Kidney (tissue), 14 donors: ENCODE results near the gene CDK6. TPM values are rescaled to one million over a fixed set of nuclear protein-coding genes. Genes with fewer than 3 reads are reported as not detected.

Source experiments
- DNase-seq, 5 donors: peaks; one replicate each; pipeline ENCODE4 v3.0.0-alpha.2; 2013 to 2020
- FAIRE-seq: peaks from 2 replicates; lab custom pipeline; 2012; peaks lifted over from hg19 to GRCh38; lab: Jason Lieb, UNC
- H3K27ac ChIP-seq, 2 donors: one replicate each; pipeline ENCODE4 v1.7.0; 2013; ENCODE audit warnings: low read depth in 2 of 2, low read length in 2 of 2, inconsistent platforms in 1 of 2
- H3K27me3 ChIP-seq: one replicate; pipeline ENCODE4 v1.7.1; 2013; ENCODE audit warnings: low read length, inconsistent platforms; ENCODE audit not compliant: control insufficient read depth, insufficient read depth
- H3K36me3 ChIP-seq, 3 donors: one replicate each; pipeline versions ENCODE4 v1.7.0 to v1.7.1; 2013; ENCODE audit warnings: low read length in 3 of 3, control low read depth in 1 of 3, inconsistent platforms in 1 of 3; ENCODE audit not compliant: insufficient read depth in 3 of 3, control insufficient read depth in 2 of 3
- H3K4me1 ChIP-seq, 3 donors: one replicate each; pipeline versions ENCODE4 v1.7.0 to v1.7.1; 2013; ENCODE audit warnings: low read length in 3 of 3, inconsistent platforms in 1 of 3, low read depth in 1 of 3; ENCODE audit not compliant: control insufficient read depth in 2 of 3, insufficient read depth in 2 of 3
- H3K4me3 ChIP-seq, 3 donors: one replicate each; pipeline versions ENCODE4 v1.7.0 to v1.8.1; 2013; ENCODE audit warnings: low read length in 3 of 3, control low read depth in 1 of 3, inconsistent platforms in 1 of 3
- H3K9ac ChIP-seq, 3 donors: one replicate each; pipeline versions ENCODE4 v1.7.0 to v1.7.1; 2013; ENCODE audit warnings: low read length in 3 of 3, control low read depth in 1 of 3, inconsistent platforms in 1 of 3
- H3K9me3 ChIP-seq, 3 donors: one replicate each; pipeline versions ENCODE4 v1.7.0 to v1.7.1; 2013; ENCODE audit warnings: low read length in 3 of 3, control low read depth in 1 of 3, inconsistent platforms in 1 of 3; ENCODE audit not compliant: control insufficient read depth in 2 of 3, insufficient read depth in 1 of 3
- intact Hi-C: fragments of 100-400 bp; cut with DNase I; formaldehyde crosslinking; loops from one replicate; pipeline ENCODE4 v1.11.1; 2022
- polyA plus RNA-seq: library from polyadenylated mRNA; stranded (reverse); fragments of 350-450 nt; fragmentation: Illumina TruSeq; extraction: RNeasy Lipid Tissue Mini Kit (QIAGEN cat#74804); gene quantifications from one replicate; pipeline ENCODE4 v1.2.3, GENCODE V29; 2014; ENCODE audit warnings: low read depth, low replicate concordance; ENCODE audit not compliant: insufficient read depth
- total RNA-seq: library from RNA; stranded (reverse); fragmentation: NEBNext Ultra II Directional; extraction: Animal tissue kit (Norgen Biotek cat#: 25700); gene quantifications from one replicate; pipeline ENCODE4 v1.2.1, GENCODE V29; 2021
- TF ChIP-seq, protein P1 (sequence below): IDR thresholded peaks from 3 replicates; pipeline ENCODE4 v1.5.1; 2012; ENCODE audit warnings: mild to moderate bottlenecking, moderate library complexity, borderline replicate concordance; ENCODE audit not compliant: insufficient read depth; ENCODE audit errors: extremely low read depth
- donor health status: control.
- donor health status: control.
- donor health status: control.
- donor health status: control.
- donor health status: control.
- donor health status: DM: yes; HTN: yes; CAD: no.
- donor health status: Normal renal cell carcinoma (clear cell type).

Gene CDK6
- total and polyA plus RNA-seq, 2 donors from 2014 or later, result 3.6 to 20.8 TPM

DNA sequence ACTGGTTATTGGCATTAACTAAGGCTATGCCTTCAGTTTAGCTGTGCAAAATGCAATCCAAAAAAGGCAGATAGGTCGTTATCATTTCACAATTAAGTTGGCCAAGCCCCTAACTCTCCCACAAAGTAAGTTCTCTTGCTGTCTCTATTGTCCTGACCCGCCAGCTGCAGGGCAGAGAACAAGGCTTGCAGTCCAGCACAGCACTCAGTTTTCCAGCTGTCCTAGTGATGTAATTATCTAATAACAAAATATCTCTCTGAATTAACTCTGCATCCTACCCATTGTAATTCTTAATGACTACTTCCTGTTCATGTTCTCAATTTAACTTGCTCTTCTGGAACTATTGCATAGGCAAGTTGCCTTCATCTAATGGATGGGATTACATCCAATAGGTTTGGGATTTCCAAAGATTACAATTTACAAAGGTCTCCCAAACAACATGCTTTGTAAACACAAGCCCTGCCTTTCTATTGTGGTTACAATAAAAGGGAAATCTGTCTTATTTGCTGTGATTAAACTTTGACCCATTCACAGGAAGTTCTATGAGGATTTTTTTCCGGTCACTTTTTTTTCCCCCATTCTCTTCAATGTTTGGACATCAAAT is 55.2 kb downstream of the CDK6 start:
- no peaks in the 10 kb centered on the region for H3K9me3 ChIP-seq
- no peaks in the 10 kb centered on the region for H3K36me3 ChIP-seq
- TF ChIP-seq, protein P1, sequence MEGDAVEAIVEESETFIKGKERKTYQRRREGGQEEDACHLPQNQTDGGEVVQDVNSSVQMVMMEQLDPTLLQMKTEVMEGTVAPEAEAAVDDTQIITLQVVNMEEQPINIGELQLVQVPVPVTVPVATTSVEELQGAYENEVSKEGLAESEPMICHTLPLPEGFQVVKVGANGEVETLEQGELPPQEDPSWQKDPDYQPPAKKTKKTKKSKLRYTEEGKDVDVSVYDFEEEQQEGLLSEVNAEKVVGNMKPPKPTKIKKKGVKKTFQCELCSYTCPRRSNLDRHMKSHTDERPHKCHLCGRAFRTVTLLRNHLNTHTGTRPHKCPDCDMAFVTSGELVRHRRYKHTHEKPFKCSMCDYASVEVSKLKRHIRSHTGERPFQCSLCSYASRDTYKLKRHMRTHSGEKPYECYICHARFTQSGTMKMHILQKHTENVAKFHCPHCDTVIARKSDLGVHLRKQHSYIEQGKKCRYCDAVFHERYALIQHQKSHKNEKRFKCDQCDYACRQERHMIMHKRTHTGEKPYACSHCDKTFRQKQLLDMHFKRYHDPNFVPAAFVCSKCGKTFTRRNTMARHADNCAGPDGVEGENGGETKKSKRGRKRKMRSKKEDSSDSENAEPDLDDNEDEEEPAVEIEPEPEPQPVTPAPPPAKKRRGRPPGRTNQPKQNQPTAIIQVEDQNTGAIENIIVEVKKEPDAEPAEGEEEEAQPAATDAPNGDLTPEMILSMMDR, result no peak
- H3K4me1 ChIP-seq, result peaks cover 0 to 5% (median 0%) of the 10 kb centered on the region in 3 donors
- FAIRE-seq (no peak), DNase-seq (peak in 3 of 5 donors; percentile 31 to 79 (median 76))
- H3K27me3 ChIP-seq, result no peaks in the 10 kb centered on the region
- H3K4me3 ChIP-seq, result no peak overlapping the region
- intact Hi-C loops, result no loop called here
- no peak overlapping the region for H3K9ac ChIP-seq
- H3K27ac ChIP-seq, result no peak overlapping the region

DNA sequence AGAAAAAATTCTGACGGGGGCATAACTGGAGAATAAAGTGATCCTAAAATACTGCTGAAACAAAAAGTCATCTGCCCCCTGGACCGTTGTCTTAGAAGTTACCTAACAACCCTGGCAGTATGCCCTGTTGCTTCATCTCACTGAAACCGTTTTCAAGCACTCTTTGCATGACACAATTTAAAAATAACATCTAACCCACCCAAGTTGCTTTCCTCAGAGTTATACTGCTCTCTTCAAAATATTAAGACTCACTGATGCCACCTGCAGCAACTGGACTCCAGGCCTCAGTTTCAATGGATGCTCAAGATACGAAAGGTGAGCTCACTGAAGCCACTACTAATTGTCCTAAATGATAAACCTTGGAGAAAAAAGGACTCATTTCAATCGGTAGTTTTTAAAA is 57.4 kb downstream of the CDK6 start:
- Histone ChIP-seq H3K36me3 (no peaks in the 10 kb centered on the region), H3K4me3 (no peak overlapping the region), H3K27ac (no peak overlapping the region), H3K9ac (no peak overlapping the region), H3K9me3 (no peaks in the 10 kb centered on the region), H3K4me1 (peaks cover 0 to 5% (median 0%) of the 10 kb centered on the region in 3 donors), H3K27me3 (no peaks in the 10 kb centered on the region)
- TF ChIP-seq, protein P1, result no peak
- intact Hi-C loops, result no loop called here
- FAIRE-seq (no peak), DNase-seq (no peak)

DNA sequence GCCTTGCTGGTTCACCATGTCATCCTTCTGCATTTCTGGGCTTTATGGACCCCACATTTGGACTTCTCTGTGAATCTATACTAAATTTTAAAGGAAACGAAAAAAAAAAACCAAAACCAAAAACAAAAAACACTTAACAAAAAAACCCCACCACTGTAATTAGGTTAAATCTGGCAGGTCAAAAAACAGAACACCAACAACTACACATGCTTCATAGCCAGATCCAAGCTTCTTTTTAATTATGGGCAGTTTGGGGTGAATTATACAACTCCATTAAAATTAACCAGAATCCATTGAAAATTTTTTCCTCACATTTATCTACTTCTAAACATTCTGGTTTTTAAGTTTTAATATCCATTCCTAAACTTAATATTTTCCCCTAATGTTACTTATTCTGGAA is 58.4 kb downstream of the CDK6 start:
- Histone ChIP-seq H3K4me3 (no peak overlapping the region), H3K4me1 (peaks cover 0 to 5% (median 0%) of the 10 kb centered on the region in 3 donors), H3K27ac (no peak overlapping the region), H3K9me3 (no peaks in the 10 kb centered on the region), H3K27me3 (no peaks in the 10 kb centered on the region), H3K36me3 (no peaks in the 10 kb centered on the region), H3K9ac (no peak overlapping the region)
- DNase-seq (no peak), FAIRE-seq (no peak)
- intact Hi-C loops, result no loop called here
- TF ChIP-seq, protein P1, result no peak

DNA sequence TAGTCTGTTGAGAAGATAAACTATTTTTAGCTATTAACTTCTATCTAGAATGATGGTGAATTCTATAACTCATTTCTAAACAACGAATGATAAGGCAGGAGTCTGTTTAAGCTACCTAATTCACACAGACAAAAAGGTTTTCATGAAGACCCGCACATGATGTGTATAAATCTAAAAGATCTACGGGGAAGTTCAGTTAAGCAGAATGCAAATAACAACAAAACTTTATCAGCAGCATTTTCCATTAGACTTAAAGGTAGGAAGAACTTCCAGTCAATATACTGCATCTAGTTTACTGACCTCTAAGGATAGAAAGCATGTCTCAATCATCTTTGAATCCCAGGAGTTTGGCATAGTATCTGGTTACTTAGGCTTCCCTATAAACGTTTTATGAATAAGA is 62.6 kb downstream of the CDK6 start:
- FAIRE-seq (no peak), DNase-seq (no peak)
- Histone ChIP-seq H3K9ac (no peak overlapping the region), H3K27ac (no peak overlapping the region), H3K4me1 (no peaks in the 10 kb centered on the region), H3K27me3 (no peaks in the 10 kb centered on the region), H3K4me3 (no peak overlapping the region), H3K9me3 (no peaks in the 10 kb centered on the region), H3K36me3 (no peaks in the 10 kb centered on the region)
- TF ChIP-seq, protein P1, result no peak
- intact Hi-C loops, result no loop called here
